Measurements from ENCODE around the gene PEDS1. TPM values are rescaled to one million over a fixed set of nuclear protein-coding genes. Genes with fewer than 3 reads are reported as not detected.

The PEDS1 gene
- total and polyA plus RNA-seq, 11 donors: 13.7 to 37.4 (median 28.4) TPM

DNA sequence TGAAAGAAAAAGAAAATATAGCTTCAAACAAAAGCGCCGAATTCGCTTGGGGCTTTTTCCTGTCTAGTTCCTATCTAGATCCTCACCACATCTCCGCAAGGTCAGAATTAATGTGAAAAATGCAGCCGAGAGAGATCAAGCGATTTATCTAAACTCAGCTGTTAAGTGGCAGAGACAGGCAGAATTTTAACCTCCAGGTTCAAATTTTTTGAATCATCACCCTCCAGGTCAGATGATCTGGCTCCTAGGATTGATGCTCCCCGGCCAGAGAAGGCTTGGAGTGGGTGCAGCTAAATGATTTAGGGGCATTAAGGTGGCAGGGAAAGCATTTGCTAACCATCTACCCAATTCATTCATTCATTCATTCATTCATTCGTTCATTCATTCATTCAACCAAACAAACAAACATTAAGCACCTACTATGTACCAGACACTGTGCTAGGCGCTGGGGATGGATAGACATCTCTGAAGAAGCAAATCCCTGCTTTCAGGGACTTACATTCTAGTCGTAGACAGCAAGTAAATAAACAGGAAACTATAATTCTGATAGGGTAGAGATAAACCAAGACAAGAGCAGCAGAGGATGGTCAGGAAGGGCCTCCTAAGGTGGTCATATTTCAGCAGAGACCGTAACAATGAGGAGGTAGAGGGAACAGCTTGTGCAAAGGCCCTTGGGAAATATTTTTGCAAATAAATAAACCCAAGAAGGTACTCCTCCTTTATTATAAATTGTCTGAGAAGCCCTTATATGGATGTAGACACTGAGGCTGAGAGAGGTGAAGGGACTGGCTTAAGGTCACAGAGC, 39.9 kb downstream of the PEDS1 start:
- ATAC-seq: no peak
- peak overlapping the region; percentile 94 to 100 (median 98) for H3K27ac ChIP-seq
- H3K27me3 ChIP-seq: no peaks in the 10 kb centered on the region
- H3K4me1 ChIP-seq: peaks cover 15 to 72% (median 54%) of the 10 kb centered on the region in 12 donors
- H3K4me3 ChIP-seq: peak overlapping the region; percentile 66 to 99 (median 91)
- intact Hi-C loops (cut with DNase I): loop anchor here in 2 of 10 donors (10.0 kb wide), 2 partner anchors 351 to 361 kb away; no protein-coding TSS in a partner anchor
- H3K9me3 ChIP-seq: no peaks in the 10 kb centered on the region
- no peak for DNase-seq
- WGBS, 4 donors: 17 to 19% (median 18%) methylated on average over 11 of the region's 11 CpGs
- peaks cover 0 to 7% (median 0%) of the 10 kb centered on the region in 9 donors for H3K36me3 ChIP-seq
- no peak for TF ChIP-seq POLR2A (IDR thresholded peaks at IDR 0.05)
- TF ChIP-seq, protein P1, sequence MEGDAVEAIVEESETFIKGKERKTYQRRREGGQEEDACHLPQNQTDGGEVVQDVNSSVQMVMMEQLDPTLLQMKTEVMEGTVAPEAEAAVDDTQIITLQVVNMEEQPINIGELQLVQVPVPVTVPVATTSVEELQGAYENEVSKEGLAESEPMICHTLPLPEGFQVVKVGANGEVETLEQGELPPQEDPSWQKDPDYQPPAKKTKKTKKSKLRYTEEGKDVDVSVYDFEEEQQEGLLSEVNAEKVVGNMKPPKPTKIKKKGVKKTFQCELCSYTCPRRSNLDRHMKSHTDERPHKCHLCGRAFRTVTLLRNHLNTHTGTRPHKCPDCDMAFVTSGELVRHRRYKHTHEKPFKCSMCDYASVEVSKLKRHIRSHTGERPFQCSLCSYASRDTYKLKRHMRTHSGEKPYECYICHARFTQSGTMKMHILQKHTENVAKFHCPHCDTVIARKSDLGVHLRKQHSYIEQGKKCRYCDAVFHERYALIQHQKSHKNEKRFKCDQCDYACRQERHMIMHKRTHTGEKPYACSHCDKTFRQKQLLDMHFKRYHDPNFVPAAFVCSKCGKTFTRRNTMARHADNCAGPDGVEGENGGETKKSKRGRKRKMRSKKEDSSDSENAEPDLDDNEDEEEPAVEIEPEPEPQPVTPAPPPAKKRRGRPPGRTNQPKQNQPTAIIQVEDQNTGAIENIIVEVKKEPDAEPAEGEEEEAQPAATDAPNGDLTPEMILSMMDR (IDR thresholded peaks at IDR 0.05): no peak

DNA sequence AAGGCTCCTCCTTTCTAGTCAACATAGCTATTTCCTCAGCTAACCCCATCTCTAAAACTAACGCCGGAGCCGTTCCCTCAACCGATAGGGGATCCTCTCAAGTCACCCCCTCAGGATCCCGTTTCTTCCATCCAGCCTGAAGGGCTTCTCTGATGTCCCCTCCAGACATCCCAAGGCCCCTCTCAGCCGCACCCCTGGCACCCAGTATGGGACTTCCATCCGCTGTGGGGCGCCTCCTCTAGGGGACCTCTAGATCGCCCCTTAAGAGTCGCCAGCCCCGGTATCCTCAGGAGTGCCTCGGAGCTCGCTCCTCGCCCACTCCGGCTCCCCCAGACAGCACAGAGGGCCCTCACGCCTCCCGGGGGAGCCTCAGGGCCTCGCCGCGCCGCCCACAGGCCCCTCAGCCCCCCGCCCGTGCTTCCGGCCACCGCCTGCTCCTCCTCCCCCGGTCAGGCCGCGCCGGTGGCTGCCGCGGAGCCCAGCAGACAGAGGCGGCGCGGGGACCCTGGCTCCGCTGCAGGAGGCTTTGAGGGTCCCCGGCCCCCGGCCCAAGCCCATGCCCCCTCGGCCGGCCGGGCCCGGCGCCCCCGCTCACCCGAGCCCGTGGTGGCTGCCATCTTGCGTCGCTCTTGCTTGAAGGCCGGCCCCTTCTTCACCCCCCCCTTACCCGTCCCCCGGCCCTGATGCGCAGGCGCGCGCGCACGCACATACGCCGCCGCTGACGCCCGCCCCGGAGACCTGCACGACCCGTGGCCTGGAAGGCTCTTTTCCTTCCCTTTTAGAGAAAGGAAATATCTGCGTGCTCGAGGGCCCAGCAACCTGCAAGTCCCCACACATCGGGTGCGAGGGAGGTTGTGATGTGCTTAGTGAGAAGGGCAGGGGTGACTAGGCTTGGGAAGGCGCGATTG, 40.8 kb downstream of the PEDS1 start, which contains the start of gene UBE2V1:
Gene UBE2V1, minus strand, starts transcription at position 639 of the 908 bp plus-strand sequence. Its CDS starts 22 bp downstream, at position 617.
- intact Hi-C loops (cut with DNase I): loop anchor here in 2 of 10 donors (10.0 kb wide), 2 partner anchors 352 to 362 kb away; no protein-coding TSS in a partner anchor
- H3K9me3 ChIP-seq: no peaks in the 10 kb centered on the region

DNA sequence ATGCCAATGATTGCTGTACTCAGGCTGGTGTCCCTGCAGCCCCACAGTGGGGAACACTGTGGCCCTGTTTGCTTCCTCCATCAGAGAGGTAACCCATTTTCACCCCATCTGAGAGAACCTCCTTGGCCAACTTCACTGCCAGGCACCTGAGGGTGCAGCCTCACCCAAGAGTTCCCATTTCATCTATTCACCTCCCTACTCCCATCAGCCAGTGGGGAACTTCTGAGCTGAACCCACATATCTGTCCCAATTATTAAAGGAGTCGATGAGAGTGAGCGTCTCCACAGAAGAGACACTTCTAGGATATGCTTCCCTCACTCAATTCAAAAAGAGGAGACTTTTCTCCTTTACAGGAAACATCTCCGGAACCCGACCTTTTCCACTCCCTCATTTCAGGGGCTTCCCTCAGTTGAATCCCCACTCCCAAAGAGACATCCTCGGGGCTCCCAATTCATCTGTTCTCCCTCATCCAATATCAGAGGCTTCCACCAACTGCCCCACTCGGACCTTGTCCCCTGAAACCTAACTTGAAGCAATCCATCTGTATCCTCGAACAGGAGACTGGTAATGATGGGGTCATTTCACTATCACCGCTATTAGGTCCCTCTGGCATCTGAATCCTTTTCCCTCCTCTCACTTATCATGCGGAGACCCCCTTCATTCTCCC, 41.6 kb downstream of the PEDS1 start:
- H3K9me3 ChIP-seq: no peaks in the 10 kb centered on the region
- ATAC-seq (no peak), DNase-seq (no peak)
- H3K36me3 ChIP-seq: peaks cover 0 to 15% (median 0%) of the 10 kb centered on the region in 9 donors
- peak overlapping the region; percentile 66 to 99 (median 91) for H3K4me3 ChIP-seq
- 7 to 12% (median 9%) methylated on average over 9 of the region's 9 CpGs for WGBS, 4 donors
- peak overlapping the region in 11 of 12 donors; percentile 95 to 100 (median 98) for H3K27ac ChIP-seq
- intact Hi-C loops (cut with DNase I): loop anchor here in 2 of 10 donors (10.0 kb wide), 2 partner anchors 353 to 363 kb away; no protein-coding TSS in a partner anchor
- peaks cover 15 to 88% (median 70%) of the 10 kb centered on the region in 12 donors for H3K4me1 ChIP-seq
- no peaks in the 10 kb centered on the region for H3K27me3 ChIP-seq
- TF ChIP-seq, protein P1 (IDR thresholded peaks at IDR 0.05): no peak
- no peak for TF ChIP-seq POLR2A (IDR thresholded peaks at IDR 0.05)

More for the DNA sequence above, 40.8 kb downstream of the PEDS1 start, which contains the start of gene UBE2V1:
- WGBS, 4 donors: 0 to 1% (median 1%) methylated on average over 21 to 70 of the region's 70 CpGs
- H3K27me3 ChIP-seq: no peaks in the 10 kb centered on the region
- ATAC-seq: peak; percentile 59 to 90 (median 86)
- peak within 1 kb of the TSS; percentile 94 to 100 (median 98) for H3K27ac ChIP-seq
- peak; percentile 93 to 96 (median 95) for DNase-seq
- peaks cover 0 to 15% (median 0%) of the 10 kb centered on the region in 9 donors for H3K36me3 ChIP-seq
- peak within 1 kb of the TSS; percentile 66 to 99 (median 91) for H3K4me3 ChIP-seq
- TF ChIP-seq, protein P1 (IDR thresholded peaks at IDR 0.05): peak in 6 of 12 donors; percentile 25 to 52 (median 34)
- TF ChIP-seq POLR2A (IDR thresholded peaks at IDR 0.05): peak in 1 of 2 donors; percentile 76
- H3K4me1 ChIP-seq: peaks cover 15 to 80% (median 63%) of the 10 kb centered on the region in 12 donors
